GM18507 (cell line): ENCODE results near the gene SWSAP1.
"Not testable (repeated sequence)": the region's sequence is repeated elsewhere in the genome, so short reads cannot be mapped to it uniquely, and the experiment has no call there.

Experiments
- DNase-seq: peaks from one replicate; pipeline ENCODE4 v3.0.0; 2011; ENCODE audit warnings: low read depth; ENCODE audit not compliant: insufficient read length; ENCODE audit errors: extremely low spot score
- FAIRE-seq: peaks from 2 replicates; lab custom pipeline; 2011; peaks lifted over from hg19 to GRCh38; lab: Jason Lieb, UNC

Gene SWSAP1

DNA sequence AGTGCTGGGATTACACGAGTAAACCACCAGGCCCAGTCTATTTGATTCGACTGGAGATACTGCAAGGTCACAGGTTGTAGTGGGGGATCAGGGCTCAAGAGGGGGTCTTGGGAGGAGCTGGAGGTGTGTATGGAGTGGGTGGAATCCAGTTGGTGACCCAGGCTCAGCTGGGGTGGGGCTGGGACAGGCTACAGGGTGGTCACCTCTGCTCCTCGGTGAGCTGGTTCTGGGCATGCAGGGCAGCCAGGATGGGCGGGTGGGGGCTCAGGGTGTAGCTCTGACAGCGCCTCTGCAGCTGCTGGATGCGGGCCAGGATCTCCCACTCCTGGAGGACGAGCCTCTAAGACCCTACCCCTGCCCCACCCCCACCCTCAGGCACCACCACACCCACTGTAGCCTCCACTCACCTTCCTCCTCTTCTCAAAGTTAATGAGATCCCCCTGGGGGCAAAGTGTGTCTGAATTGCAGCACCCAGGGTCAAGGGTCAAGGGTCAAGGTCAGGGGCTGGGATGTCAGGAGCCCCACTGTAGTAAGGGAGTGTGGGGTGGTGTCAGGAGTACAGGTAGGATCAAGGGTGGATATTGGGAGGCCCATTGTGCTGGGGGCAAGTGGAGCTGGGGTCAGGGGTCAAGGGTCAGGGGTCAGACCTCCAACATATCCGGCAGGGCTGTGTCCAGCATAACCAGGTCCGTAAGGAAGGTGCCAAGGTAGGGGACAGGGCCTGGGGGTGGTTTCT lies 27.5 kb downstream of the SWSAP1 start:
- DNase-seq, result no peak
- FAIRE-seq, result no peak

DNA sequence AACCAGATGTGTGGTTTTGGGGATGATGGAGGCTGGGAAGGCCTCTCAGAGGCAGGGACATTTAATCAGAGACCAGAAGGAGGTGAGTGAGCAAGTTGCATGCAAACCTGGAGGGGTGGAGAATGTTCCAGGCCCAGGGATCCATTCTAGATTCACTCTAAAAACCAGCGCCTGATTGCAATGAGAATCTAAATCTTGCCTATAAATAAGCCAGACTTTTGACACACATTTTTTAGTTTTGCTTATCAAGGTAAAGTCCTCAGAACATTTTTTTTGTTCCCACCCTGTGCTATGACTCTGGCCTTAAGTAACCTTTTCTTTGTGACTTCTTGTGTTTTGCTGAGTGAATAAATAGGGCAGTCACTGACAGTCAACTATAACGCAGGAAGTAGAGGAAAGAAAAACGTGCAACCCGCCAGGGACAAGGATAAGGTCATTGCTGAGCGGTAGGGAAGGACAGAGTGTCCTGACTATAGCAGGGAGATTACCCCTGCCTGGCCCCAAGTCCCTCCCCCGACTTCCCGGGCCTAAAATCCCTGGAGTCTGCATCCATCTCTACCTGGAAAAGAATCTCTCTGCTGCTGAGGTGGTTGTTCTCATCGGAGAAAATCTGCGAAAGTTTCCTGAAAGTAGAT lies 30.2 kb downstream of the SWSAP1 start:
- FAIRE-seq (no peak), DNase-seq (no peak)

DNA sequence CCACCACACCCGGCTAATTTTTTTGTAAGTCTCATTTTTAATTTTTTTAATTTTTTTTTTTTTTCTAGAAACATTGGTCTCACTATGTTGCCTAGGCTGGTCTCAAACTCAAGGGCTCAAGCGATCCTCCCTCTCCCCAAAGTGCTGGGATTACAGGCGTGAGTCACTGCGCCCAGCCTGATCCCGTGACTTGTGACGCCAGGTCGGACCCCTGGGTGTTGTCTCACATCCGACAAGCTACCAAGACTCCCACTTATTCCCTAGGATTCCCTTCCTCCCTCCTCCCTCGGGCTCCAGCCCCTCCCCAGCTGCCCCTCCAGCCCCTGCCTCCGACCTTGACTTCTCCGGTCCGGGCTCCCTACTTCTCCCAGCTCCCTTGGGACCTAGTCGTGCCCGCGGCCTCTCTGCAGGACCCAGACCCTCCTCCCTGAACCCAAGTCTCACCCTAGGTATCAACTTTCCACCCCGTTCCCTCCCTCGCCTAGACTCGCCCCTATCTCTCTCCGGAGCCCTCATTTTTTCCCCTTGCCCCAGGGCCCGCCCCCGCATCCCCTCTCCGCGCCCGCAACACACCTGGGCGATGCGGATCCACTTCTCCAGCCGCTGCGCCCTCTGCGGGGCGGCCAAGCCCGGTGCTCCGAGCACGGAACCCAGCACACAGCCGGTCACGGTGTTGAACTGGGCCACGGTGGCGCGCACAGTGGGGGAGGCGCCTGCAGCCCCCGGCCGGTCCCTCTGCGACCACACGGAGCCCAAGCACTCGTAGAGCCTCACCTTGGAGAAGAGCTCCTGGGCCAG lies 31.6 kb downstream of the SWSAP1 start:
- FAIRE-seq, result no peak
- DNase-seq, result no peak

- FAIRE-seq, DNase-seq: not testable (repeated sequence)
These were observed 32.3 kb downstream of the SWSAP1 start for GRCh38 chr19:11406703-11407236.

DNA sequence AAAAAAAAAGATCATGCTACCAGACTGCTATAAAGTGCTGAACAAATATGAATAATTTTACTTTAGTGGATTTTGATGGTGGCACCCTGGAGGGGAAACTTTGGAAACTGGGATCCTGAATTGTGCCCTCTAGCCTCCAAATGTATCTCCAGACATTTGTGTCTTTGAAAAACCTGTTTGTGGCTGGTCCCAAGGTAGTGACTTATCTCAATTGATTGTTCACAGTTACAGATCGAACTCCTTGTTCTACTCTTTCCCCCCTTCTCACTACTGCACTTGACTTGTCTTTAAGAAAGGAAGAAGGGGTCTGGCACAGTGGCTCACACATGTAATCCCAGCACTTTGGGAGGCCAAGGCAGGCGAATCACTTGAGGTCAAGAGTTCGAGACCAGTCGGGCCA lies 34.1 kb downstream of the SWSAP1 start:
- FAIRE-seq (no peak), DNase-seq (no peak)

DNA sequence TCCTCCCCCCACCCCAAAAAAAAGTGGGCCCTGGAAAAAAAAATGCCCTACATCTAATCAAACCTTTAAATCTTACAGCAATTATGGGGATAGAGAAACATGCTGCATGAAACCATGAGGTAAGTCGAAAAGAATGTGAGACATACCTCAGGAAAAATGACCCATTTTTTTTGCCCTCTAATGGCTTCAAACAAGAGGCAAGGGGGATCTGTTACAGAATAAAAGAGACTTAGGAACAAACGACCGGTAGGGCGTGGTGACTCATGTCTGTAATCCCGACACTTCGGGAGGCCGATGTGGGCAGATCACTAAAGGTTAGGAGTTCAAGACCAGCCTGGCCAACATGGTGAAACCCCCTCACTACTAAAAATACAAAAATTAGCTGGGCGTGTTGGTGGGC lies 36.2 kb downstream of the SWSAP1 start:
- FAIRE-seq, result no peak
- no peak for DNase-seq

GRCh38 chr19:11414544-11414943 lies 40.1 kb downstream of the SWSAP1 start:
- DNase-seq (no peak), FAIRE-seq (no peak)

DNA sequence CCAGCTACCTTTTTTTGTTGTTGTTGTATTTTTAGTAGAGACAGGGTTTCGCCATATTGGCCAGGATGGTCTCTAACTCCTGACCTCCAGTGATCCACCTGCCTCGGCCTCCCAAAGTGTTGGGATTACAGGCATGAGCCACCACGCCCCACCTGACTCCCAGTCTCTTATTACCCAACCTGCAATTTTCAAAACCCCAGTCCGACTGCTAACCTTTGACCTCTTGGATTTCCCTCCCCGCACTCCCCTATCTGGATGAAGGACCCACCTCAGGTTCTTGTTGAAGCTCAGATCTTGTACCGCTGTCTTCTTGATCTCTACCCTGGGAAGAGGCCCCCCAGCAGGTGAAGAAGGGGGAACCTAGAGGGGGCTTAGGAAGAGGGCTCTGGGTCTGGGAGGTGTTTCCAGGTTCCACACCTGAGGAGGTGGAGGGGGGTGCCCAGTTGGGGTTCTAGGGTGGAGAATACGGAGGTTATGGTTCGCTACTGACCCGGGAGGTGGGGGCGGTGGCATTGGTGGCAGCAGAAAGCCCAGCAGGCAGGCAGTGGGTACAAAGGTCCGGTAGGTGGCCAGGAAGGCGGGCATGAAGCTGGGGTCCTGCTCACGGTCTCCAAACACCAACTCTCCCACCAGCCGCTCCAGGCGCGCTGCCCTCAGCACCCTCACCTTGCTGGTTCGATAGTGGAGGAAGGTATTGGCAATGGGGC lies 42.0 kb downstream of the SWSAP1 start:
- no peak for FAIRE-seq
- no peak for DNase-seq

- FAIRE-seq, result no peak
- no peak for DNase-seq
These were observed 43.7 kb downstream of the SWSAP1 start for GRCh38 chr19:11418094-11418548.

GRCh38 chr19:11418549-11419506 lies 44.4 kb downstream of the SWSAP1 start, which contains the start of gene RGL3:
RGL3 (minus strand) TSS chr19:11419314; CDS start chr19:11419278, 36 bp downstream.
- FAIRE-seq, result no peak
- no peak for DNase-seq

- no peak for DNase-seq
- no peak for FAIRE-seq
These were observed 46.2 kb downstream of the SWSAP1 start for GRCh38 chr19:11420429-11421370.

GRCh38 chr19:11421371-11422098 lies 47.1 kb downstream of the SWSAP1 start:
- DNase-seq (no peak), FAIRE-seq (no peak)

DNA sequence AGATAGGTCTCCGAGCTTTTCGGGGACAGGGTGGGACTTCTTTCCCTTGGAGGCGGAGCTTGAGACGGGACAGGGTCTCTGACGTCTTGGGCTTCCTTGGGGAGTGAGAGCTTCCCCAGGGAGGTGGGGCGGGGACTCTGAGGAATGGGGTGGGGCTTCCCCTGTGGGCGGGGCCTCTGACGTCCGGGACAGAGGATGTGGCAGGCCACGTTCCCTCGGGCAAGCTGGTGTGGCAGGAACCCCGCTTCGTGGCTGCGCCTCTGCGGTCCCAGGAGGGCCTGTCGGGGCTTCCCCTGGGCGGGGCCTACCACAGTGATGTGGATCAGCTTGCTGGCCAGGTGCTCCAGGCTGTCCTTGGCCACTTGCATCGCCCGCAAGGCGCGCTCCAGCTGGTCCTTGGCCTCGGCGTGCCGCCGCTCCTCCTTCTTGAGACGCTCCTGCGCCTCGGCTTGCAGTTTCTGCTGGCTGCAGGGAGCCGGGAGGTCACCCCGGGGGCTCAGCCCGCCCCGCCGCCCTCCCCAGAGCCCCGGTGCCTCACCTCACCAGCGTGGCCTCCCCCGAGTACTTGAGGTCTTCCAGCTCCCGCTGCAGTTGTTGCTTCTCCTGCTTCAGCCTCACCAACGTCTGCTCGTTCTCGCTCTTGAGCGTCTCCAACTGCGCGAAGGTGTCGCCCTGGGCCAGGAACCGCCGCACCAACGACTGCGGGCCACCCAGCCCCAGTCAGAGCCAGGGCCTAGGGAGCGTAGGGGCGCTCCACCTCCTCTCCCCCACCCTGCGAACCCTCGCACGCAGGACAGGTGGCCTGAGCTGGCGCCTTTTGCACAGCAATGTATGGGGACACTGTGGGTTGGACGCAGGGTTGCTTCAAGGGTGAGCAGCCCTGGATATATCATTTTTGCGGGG lies 47.9 kb downstream of the SWSAP1 start:
- peak; percentile 98 for FAIRE-seq
- peak; percentile 88 for DNase-seq

GRCh38 chr19:11423164-11423790 lies 48.8 kb downstream of the SWSAP1 start:
- DNase-seq, result no peak
- no peak for FAIRE-seq

GRCh38 chr19:11423791-11424181 lies 49.3 kb downstream of the SWSAP1 start:
- FAIRE-seq, result no peak
- no peak for DNase-seq
